Central memory CD4-positive, alpha-beta T cell (primary cell): Measurements from ENCODE around the gene HOXD3.

Source experiments
- DNase-seq: peaks from one replicate; pipeline ENCODE4 v3.0.0; 2022

HOXD3 gene

DNA sequence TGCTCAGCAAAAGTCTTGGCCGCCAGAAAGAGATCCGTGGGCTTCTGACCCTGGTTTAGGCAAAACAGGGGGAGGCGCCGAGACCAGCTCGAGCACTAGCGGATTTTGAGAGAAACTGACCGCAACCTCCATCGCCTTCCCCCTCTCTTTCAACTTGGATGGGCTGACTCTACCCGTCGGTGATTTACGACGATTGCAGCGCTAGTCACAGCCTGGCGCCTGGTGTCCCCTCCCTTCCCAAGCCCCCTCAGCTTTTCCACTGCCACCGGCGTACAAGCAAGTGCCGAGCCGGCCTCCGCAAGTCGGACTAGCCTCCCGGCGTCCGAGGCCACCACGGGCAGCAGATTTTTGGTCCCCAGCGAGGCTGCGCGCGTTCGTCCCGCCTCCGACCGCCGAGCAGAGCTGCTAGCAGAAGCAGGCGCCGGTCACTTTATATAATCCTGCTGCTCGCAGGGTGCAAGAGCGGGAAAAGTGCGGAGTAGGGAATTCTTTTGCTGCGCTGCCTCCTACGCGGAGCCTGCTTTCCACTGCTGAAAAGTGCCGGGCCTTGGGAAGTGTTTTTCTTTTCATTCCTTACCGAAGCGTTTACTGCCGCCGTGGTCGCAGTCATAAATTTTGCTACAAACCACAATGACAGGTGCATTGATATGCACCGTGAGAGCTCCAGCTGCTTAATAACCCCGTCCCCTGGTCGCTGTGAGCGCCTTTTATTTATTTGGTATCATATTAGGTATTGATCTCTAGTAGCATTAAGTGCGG, 7.7 kb downstream of the HOXD3 start:
- no peak for DNase-seq

- no peak for DNase-seq
Observed at GRCh38 chr2:176165370-176166050, 8.4 kb downstream of the HOXD3 start.

- DNase-seq, result no peak
Observed at GRCh38 chr2:176166272-176166671, 9.2 kb downstream of the HOXD3 start.

- no peak for DNase-seq
Observed at GRCh38 chr2:176167398-176167797, 10.3 kb downstream of the HOXD3 start.

DNA sequence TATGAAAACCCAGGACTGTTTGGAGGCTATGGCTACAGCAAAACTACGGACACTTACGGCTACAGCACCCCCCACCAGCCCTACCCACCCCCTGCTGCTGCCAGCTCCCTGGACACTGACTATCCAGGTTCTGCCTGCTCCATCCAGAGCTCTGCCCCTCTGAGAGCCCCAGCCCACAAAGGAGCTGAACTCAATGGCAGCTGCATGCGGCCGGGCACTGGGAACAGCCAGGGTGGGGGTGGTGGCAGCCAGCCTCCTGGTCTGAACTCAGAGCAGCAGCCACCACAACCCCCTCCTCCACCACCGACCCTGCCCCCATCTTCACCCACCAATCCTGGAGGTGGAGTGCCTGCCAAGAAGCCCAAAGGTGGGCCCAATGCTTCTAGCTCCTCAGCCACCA, 12.1 kb downstream of the HOXD3 start:
- DNase-seq, result no peak

DNA sequence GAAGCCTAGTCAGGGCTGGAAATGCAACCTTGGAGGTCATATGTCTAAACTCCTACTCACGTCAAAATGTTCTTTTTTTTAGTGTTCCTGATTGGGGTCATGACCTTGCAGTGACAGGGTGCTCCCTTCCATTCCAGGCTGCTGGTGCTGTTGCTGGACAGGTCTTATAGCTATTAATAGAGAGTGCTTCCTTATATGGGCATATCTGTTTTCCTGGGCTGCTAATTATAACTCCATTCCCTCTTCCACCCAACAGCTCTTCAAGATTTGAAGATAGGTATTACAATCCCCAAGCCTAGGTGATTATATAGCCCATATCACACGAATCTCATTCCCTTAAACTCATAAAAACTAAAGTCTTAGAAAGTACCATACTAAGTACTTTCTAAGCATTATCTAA, 12.6 kb downstream of the HOXD3 start:
- DNase-seq, result no peak

- no peak for DNase-seq
Observed at GRCh38 chr2:176170602-176171305, 13.6 kb downstream of the HOXD3 start.

- DNase-seq, result no peak
Observed at GRCh38 chr2:176171351-176172006, 14.4 kb downstream of the HOXD3 start.

DNA sequence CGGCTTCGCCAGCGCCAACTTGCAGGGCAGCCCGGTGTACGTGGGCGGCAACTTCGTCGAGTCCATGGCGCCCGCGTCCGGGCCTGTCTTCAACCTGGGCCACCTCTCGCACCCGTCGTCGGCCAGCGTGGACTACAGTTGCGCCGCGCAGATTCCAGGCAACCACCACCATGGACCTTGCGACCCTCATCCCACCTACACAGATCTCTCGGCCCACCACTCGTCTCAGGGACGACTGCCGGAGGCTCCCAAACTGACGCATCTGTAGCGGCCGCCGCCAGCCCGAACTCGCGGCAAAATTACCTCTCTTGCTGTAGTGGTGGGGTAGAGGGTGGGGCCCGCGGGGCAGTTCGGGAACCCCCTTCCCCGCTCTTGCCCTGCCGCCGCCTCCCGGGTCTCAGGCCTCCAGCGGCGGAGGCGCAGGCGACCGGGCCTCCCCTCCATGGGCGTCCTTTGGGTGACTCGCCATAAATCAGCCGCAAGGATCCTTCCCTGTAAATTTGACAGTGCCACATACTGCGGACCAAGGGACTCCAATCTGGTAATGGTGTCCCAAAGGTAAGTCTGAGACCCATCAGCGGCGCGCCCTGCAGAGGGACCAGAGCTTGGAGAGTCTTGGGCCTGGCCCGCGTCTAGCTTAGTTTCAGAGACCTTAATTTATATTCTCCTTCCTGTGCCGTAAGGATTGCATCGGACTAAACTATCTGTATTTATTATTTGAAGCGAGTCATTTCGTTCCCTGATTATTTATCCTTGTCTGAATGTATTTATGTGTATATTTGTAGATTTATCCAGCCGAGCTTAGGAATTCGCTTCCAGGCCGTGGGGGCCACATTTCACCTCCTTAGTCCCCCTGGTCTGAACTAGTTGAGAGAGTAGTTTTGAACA, 15.1 kb downstream of the HOXD3 start:
- no peak for DNase-seq

DNA sequence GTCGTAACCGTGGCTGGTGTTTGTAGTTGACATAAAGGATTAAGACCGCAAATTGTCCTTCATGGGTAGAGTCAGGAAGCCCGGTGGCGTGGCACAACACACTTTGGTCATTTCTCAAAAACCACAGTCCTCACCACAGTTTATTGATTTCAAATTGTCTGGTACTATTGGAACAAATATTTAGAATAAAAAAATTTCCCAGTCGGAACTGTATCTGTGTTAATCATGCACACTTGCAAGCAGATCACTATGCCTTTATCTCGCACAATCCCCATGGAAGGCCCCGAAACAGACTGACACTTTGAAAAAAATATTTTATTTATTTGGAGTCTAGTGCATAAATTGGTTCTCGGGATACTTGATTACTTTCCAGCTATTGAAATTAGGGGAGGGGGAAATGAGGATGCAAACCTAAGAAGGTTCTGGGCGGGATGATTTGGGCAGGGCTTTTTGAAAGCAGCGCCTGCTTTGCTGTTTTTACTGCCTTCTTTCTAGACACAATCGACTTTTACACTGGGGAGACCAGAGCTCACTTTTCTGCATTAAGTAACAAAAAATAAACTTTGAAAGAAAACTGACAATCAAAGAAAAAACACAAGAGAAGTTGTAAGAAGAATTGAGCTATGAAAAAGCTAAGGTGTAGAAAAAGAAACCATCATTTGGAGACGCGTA, 15.9 kb downstream of the HOXD3 start:
- DNase-seq, result no peak

DNA sequence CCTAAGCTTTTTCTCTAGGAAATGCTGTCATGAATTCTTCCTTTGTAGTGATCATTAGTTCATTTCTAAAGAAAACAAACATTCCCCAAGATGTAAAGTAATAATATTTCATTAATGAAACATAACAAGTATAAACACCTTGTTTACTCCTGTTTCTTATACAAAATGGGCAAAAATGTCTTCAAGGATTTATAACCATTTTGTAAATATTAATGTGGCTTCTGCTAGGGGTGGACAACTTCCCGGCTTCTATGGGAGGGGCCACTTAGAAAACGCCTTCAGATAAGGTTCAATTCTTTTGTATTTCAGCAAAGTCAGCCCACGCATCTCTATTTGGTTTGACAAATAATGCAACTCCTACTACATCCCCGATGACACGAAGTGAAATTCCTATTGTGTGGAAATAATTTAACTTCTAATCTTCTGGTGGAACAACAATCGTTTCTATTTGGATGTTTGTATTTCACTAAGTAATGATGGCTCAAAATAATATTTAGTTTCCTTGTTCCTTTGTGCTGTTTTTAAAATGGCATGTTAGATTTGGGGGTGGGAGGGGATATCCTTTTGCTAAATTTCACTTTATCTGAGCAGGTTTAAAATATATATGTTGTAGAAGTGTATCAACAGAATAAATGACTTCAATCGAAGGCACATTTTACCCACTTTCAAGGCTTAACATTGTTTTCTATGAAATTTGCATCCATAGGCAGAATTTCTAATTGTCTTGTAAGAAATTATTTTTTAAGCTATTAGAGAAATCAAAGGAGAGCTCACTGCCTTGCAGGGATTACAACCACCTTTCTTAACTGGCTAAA, 16.7 kb downstream of the HOXD3 start:
- DNase-seq, result no peak

DNA sequence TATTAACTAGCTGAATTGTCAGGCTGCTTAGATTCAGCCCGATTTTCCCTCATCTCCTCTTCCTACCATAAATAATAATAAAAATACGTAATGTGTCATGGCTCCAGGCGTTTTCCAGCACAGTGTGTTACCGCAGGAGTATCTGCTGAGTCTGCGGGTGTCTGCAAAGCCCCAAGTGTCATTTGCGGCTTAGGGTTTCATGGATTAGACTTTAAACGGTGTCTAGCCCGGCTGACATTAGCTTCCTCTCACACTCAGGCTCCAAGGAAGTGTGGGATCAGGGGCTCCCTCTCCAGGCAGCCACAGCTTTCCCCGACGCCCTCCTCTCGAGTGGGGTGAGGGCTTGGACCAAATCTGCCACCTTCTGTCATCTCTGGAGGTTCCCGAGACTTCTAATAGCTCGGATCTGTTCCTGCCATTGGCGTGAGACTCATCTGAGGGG, 17.3 kb downstream of the HOXD3 start:
- no peak for DNase-seq

DNA sequence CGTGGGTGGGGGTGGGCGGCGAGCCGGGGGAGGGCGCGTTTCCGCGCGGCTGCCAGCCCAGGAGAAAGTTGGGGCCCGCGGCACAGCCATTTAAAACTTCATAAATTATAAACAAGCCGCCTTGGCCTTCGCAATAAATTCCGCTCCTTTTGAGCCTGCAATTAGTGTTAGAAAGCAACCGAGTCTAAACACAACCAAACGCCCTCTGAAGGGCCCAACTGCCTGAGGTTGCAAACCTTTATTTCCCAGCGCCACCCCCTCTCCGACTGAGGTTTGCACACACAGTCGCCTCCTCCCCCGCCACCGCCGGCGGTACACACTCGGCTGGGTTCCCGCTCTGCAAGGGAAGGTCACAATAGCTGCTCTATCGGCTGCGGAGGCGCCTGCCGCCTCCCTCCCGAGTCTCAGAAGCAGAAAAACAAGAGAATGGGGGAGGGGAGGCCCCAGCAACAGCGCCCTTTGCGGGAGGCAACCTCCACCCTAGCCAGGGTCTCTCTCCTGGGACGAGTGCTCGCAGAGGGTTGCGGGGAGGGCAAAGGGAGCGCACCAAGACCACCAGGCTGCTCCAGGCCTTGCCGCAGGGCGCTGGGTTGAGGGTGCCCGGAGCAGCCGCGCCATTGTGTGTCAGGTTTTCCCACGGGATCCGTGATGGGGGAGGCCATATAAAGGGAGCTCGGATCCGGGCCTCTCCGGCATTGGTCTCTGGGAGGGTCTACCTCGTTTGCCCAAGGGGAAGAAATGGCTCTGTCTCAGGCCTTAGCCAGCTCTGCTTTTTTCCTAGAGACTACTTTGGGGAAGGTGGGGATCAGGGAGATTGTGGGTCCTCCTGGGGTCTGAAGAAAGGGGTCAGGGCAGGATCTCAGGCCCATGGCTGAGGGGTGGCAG, 18.0 kb downstream of the HOXD3 start:
- no peak for DNase-seq

DNA sequence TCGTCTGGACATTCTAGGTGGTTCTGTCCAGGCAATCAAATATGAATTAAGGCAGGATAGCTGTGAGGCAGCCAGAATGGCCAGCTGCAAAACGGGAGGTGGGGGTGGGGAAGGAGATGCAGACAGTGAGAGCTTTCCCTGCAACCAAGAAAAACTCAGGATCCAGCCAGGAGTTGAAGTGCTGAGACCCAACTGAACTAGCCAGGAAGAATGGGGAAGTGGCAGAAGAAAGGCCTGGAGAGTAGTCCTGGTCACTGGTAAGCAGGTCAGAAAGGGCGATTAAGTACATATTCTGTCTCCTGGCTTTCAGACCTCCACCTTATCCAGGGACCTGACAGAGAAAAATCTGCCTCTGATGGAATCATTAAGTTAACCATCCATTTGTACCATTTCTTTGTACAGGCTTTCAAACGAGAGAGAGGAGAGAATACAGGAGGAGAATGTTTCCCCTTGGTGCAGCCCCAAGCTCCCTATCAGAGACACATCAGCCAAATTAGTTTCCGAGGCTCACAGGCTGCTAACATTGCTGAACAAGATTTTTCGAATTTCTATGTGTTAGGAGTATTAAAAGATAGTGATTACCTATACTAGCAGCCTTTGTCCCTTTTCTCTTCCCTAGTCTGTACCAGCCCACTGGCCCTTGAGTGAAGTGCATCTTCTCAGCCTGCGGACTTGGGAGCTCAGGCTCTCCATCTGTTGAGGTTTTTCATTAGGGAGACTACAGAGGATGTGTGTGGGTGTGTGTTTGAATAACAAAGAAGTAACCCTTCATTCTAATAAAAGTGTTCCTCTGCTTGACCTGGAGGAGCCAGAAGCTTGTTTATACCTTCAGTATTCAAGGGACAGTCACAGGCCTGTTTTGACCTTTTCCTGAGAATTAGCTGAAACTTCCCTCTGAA, 18.9 kb downstream of the HOXD3 start:
- no peak for DNase-seq

DNA sequence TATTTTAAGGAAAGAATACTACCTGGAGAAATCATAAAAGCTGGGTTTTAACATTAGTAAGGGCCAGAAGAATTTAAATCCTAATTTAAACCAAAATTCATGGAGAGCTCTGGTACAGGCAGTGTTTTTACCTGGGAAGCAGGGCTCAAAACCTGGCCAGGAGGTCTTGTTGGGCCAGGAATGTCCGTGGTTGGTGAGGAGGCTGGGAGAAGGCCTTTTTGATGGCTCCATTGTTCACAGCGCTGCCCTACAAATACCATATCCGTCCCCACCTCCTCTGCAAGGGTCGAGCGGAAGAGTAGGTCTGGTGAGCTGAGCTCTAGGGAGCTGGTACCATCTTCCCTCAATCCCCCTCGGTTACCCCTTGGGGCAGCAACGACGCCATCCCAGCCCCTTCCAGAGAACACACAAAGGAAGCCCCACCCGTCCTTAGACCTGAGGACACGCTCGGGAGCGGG, 20.5 kb downstream of the HOXD3 start:
- no peak for DNase-seq

- no peak for DNase-seq
Observed at GRCh38 chr2:176178038-176178756, 21.1 kb downstream of the HOXD3 start.

- DNase-seq, result no peak
Observed at GRCh38 chr2:176178757-176179295, 21.7 kb downstream of the HOXD3 start.
